ENCODE measurements around the gene GRIP2. TPM values are rescaled to one million over a fixed set of nuclear protein-coding genes. Genes with fewer than 3 reads are reported as not detected.

GRIP2 gene
- total RNA-seq, 2 experiments from 2014 or later = not detected

DNA sequence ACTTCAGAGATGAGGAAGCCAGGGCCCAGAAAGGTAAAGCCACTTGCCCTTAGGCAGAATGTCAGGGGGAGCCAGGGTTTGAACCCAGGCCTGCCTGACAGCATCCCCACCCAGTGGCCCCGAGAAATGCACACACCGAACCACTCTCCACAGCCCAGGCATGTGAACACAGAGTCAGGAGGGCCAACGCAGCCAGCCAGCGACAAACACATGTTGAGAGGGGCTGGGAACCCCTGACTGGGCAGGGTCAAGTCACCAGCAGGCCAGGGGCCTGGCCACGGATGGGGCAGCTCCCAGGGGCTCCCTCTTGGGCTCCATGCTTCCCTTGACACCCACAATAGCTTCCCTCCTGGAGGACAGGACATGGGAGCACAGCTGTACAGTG lies 5.1 kb upstream of the GRIP2 start:
- no peak overlapping the region for H3K4me3 Mint-ChIP-seq
- ATAC-seq (no peak), DNase-seq (no peak)
- H3K27ac Mint-ChIP-seq = no peak overlapping the region
- H3K9me3 Mint-ChIP-seq = no peaks in the 10 kb centered on the region
- ChIA-PET POLR2A (no interaction called here), CTCF (interaction anchor here (1.2 to 1.4 kb wide), 2 partner anchors 36 to 341 kb away, joined by 3 to 4 read pairs; no protein-coding TSS in a partner anchor)
- TF ChIP-seq, protein P1, sequence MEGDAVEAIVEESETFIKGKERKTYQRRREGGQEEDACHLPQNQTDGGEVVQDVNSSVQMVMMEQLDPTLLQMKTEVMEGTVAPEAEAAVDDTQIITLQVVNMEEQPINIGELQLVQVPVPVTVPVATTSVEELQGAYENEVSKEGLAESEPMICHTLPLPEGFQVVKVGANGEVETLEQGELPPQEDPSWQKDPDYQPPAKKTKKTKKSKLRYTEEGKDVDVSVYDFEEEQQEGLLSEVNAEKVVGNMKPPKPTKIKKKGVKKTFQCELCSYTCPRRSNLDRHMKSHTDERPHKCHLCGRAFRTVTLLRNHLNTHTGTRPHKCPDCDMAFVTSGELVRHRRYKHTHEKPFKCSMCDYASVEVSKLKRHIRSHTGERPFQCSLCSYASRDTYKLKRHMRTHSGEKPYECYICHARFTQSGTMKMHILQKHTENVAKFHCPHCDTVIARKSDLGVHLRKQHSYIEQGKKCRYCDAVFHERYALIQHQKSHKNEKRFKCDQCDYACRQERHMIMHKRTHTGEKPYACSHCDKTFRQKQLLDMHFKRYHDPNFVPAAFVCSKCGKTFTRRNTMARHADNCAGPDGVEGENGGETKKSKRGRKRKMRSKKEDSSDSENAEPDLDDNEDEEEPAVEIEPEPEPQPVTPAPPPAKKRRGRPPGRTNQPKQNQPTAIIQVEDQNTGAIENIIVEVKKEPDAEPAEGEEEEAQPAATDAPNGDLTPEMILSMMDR (IDR thresholded peaks at IDR 0.05) = no peak
- intact Hi-C loops (cut with micrococcal nuclease) = loop anchor here (5.0 kb wide), 2 partner anchors 38 to 283 kb away; no protein-coding TSS in a partner anchor
- H3K36me3 Mint-ChIP-seq (ENCODE audit: low read depth) = no peaks in the 10 kb centered on the region
- H3K27me3 Mint-ChIP-seq = peaks cover 7% of the 10 kb centered on the region
- H3K4me1 Mint-ChIP-seq (ENCODE audit: low read depth) = no peaks in the 10 kb centered on the region

DNA sequence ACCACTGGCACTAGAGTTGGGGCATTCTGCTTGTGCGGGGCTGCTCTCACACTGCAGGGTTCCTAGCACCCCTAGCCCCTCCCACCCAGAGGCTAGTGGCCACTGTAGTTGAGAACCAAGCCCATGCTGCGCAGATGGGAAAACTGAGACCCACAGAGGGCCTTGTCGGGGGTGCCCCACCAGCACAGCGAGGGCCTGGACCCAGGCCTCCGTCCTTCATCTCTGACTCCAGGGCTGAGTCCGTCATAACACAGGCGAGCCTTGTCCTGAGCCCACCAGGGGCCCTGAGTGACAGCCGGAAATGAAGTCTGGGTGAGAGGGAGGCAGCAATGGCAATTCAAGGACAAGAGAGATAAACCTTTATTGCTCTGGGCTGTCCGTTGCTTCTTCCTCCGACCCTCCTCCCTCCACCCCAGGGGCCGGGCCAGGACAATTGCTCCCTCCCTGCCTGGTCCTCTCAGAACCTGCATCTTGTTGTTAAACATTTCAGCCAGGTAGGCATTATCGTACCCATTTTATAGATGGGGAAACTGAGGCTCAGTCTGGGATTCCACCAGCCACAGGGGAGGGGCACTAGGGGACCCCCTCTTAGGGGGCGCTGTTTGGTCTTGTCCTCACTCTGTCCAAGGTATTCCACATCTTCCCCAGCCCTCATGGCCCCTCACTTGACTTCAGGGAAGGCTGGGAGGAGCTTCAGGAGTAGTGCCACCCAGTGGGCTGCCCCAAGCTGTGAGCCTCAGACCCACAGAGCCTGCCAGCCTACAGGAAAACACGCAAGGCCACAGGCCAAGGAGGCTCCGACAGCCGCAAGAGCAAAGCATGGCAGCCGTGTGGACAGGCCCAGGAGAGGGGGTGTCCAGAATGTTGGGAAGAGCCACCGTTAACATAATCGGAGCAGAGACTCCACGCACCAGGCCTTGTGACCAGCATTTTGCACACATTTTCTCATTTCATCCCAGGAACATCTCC lies 4.4 kb upstream of the GRIP2 start:
- no peaks in the 10 kb centered on the region for H3K4me1 Mint-ChIP-seq (ENCODE audit: low read depth)
- H3K27me3 Mint-ChIP-seq = peaks cover 4% of the 10 kb centered on the region
- H3K36me3 Mint-ChIP-seq (ENCODE audit: low read depth) = no peaks in the 10 kb centered on the region
- no peak for ATAC-seq
- TF ChIP-seq, protein P1 (IDR thresholded peaks at IDR 0.05) = no peak
- no peaks in the 10 kb centered on the region for H3K9me3 Mint-ChIP-seq
- no peak overlapping the region for H3K27ac Mint-ChIP-seq
- no peak overlapping the region for H3K4me3 Mint-ChIP-seq
- POLR2A ChIA-PET = no interaction called here
- no peak for DNase-seq
- CTCF ChIA-PET = no interaction called here
- intact Hi-C loops (cut with micrococcal nuclease) = loop anchor here (5.0 kb wide), 2 partner anchors 37 to 282 kb away; no protein-coding TSS in a partner anchor

DNA sequence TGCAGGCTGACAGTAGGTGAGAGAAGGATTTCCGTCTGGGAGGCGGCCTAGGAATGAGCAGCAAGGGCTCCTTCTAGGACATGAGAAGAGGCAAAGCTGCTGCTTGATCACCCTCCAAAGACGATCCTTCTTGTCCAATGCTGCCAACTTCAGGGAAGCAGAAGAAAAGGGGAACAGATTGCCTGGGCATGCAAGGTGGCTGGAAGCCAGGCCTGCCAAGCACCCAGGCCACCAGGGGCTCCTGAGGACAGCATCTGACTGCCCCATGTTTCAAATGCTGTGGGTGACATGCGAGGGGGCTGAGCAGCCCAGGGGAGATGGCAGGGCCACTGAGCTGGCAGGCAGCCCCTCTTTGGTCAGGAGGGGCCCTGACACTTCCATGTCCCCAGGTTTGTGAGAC lies 3.3 kb upstream of the GRIP2 start:
- no peak for ATAC-seq
- Mint-ChIP-seq H3K36me3 (ENCODE audit: low read depth) (no peaks in the 10 kb centered on the region), H3K27ac (no peak overlapping the region), H3K27me3 (peaks cover 1% of the 10 kb centered on the region), H3K9me3 (no peaks in the 10 kb centered on the region), H3K4me3 (no peak overlapping the region), H3K4me1 (ENCODE audit: low read depth) (no peaks in the 10 kb centered on the region)
- intact Hi-C loops (cut with micrococcal nuclease) = no loop called here
- DNase-seq = no peak
- POLR2A ChIA-PET = no interaction called here
- TF ChIP-seq, protein P1 (IDR thresholded peaks at IDR 0.05) = no peak
- CTCF ChIA-PET = no interaction called here

DNA sequence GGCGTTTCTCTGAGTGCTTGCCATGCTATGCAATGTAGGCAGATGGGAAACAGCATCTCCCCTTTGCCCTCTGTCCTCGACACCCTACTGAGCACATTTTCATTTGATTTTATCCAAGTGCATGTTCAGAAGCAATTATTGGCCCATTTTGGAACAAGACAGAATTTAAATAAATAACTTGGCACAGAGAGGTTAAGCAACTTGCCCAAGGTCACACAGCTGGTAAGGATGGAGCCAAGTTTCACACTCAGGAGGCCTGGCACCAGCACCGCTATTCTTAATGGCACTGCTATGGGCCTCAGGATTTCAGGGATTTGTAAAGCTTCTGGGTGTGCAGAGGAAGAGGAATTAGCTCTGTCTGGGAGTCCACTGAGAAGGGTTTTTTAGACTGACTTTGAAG lies 2.5 kb upstream of the GRIP2 start:
- no peaks in the 10 kb centered on the region for H3K9me3 Mint-ChIP-seq
- ChIA-PET POLR2A (no interaction called here), CTCF (no interaction called here)
- H3K4me3 Mint-ChIP-seq = no peak overlapping the region
- H3K27ac Mint-ChIP-seq = no peak overlapping the region
- no peaks in the 10 kb centered on the region for H3K36me3 Mint-ChIP-seq (ENCODE audit: low read depth)
- TF ChIP-seq, protein P1 (IDR thresholded peaks at IDR 0.05) = no peak
- no peaks in the 10 kb centered on the region for H3K4me1 Mint-ChIP-seq (ENCODE audit: low read depth)
- H3K27me3 Mint-ChIP-seq = peaks cover 1% of the 10 kb centered on the region
- intact Hi-C loops (cut with micrococcal nuclease) = no loop called here
- DNase-seq (no peak), ATAC-seq (no peak)

DNA sequence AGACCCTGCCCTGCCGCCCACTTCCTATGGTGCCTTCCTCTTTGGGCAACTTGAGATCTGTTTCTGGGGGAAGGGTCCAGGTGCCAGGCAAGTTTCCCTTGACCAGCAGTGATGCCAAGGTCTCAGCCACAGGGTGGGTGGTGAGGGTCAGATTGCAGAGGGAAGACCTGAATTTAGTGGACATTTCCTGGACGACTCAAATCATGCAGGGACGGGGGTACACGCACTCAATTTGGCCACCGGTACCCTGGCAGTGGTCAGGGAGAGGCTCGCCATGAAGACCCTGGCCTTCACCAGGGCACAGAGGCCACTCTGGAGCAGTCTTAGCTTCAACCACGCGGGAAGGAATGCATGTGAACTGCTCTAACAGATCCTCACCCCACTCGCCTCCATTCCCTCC lies 1.5 kb upstream of the GRIP2 start:
- DNase-seq = no peak
- intact Hi-C loops (cut with micrococcal nuclease) = no loop called here
- Mint-ChIP-seq H3K36me3 (ENCODE audit: low read depth) (no peaks in the 10 kb centered on the region), H3K4me1 (ENCODE audit: low read depth) (no peaks in the 10 kb centered on the region), H3K9me3 (no peaks in the 10 kb centered on the region), H3K27me3 (no peaks in the 10 kb centered on the region), H3K27ac (no peak overlapping the region), H3K4me3 (no peak overlapping the region)
- ChIA-PET CTCF (no interaction called here), POLR2A (no interaction called here)
- TF ChIP-seq, protein P1 (IDR thresholded peaks at IDR 0.05) = no peak
- ATAC-seq = no peak

Data from activated CD8-positive, alpha-beta T cell treated with anti-CD3 and anti-CD28 coated beads for 36 hours (primary cell).